ENCODE measurements around the gene RIN1. TPM values are rescaled to one million over a fixed set of nuclear protein-coding genes. Genes with fewer than 3 reads are reported as not detected.

The RIN1 gene
- total RNA-seq, 1 experiment from 2014 or later = 5.4 TPM

- H3K9ac ChIP-seq (ENCODE audit: extremely low read depth, insufficient read length, low read length) = no peak overlapping the region
- H3K27ac ChIP-seq (ENCODE audit: insufficient read length, low read depth, low read length) = no peak overlapping the region
- no peak overlapping the region for H3K4me2 ChIP-seq (ENCODE audit: insufficient read depth, insufficient read length, low read length)
Measured at GRCh38 chr11:66337103-66337899, 1.1 kb upstream of the RIN1 start.

More at GRCh38 chr11:66337103-66337899, 1.1 kb upstream of the RIN1 start:
- WGBS (ENCODE audit: extremely low coverage, insufficient read length, low lambda C conversion rate) = no CpG with 5 or more reads among the region's 18 CpGs
- Histone ChIP-seq H2BK120ac (ENCODE audit: low read depth, low read length, poor library complexity, severe bottlenecking) (no peak overlapping the region), H3K18ac (ENCODE audit: insufficient read length, low read depth, low read length) (peak overlapping the region; percentile 5), H3K23me2 (ENCODE audit: insufficient read length, low read depth, low read length, poor library complexity, severe bottlenecking) (no peaks in the 10 kb centered on the region), H3K14ac (ENCODE audit: insufficient read depth, low read length) (no peak overlapping the region), H3K79me1 (ENCODE audit: insufficient read depth, low read depth, low read length, poor library complexity, severe bottlenecking) (no peaks in the 10 kb centered on the region), H3K79me2 (ENCODE audit: insufficient read depth, low read length) (no peaks in the 10 kb centered on the region), H3K4ac (ENCODE audit: low read depth, low read length) (no peak overlapping the region), H2BK5ac (ENCODE audit: insufficient read length, low read length) (no peak overlapping the region), H2BK15ac (ENCODE audit: low read depth, low read length) (no peak overlapping the region), H2BK12ac (ENCODE audit: insufficient read length, low read depth, low read length) (no peak overlapping the region), H4K91ac (ENCODE audit: insufficient read length, low read depth, low read length) (no peak overlapping the region), H3K9me3 (ENCODE audit: control insufficient read depth, low read depth, low read length) (no peaks in the 10 kb centered on the region), H3K56ac (ENCODE audit: insufficient read length, low read depth, low read length) (no peak overlapping the region), H3K27me3 (ENCODE audit: insufficient read depth, low read length) (no peaks in the 10 kb centered on the region; the same call in 1 of the 2 replicates), H3K4me1 (ENCODE audit: insufficient read depth, low read length) (no peaks in the 10 kb centered on the region), H4K5ac (ENCODE audit: insufficient read length, low read depth, low read length) (no peak overlapping the region), H3K23ac (ENCODE audit: insufficient read length, low read depth, low read length) (no peak overlapping the region), H2AFZ (ENCODE audit: low read length) (no peak overlapping the region), H2BK20ac (ENCODE audit: low read depth, low read length, poor library complexity, severe bottlenecking) (no peak overlapping the region), H2AK5ac (ENCODE audit: insufficient read length, low read length) (no peak overlapping the region), H4K8ac (replicated peaks; ENCODE audit: insufficient read length, low read depth, low read length) (no peak overlapping the region), H3T11ph (ENCODE audit: low read length) (no peak overlapping the region), H4K20me1 (ENCODE audit: control insufficient read depth, insufficient read depth, insufficient read length) (no peaks in the 10 kb centered on the region)
- no peak for TF ChIP-seq CTCF (conservative IDR thresholded peaks at IDR 0.05)
- Mint-ChIP-seq H3K4me3 (peak overlapping the region; percentile 83 to 86; a peak in 1 of 5 replicates), H3K27ac (peak overlapping the region in 2 of 3 experiments; percentile 44 to 92; a peak in 4 of 7 replicates), H3K4me1 (peaks cover 20 to 21% of the 10 kb centered on the region in 2 experiments), H3K27me3 (ENCODE audit: low read depth) (peaks cover 4% of the 10 kb centered on the region), H3K9me3 (no peaks in the 10 kb centered on the region), H3K36me3 (ENCODE audit: insufficient read depth in 1 of 3, low read depth in 3 of 3) (peaks cover 12 to 40% (median 27%) of the 10 kb centered on the region in 3 experiments; a peak in 6 of 7 replicates)
- DNase-seq = no peak

Measured in H9 (cell line).